ENCODE measurements around the gene IGFN1. TPM values are rescaled to one million over a fixed set of nuclear protein-coding genes. Genes with fewer than 3 reads are reported as not detected.
A peak's percentile ranks its signal among the peaks of the same experiment; 100 is the strongest.

Gene IGFN1
- total RNA-seq, 2 donors from 2014 or later: not detected

- H3K27ac Mint-ChIP-seq: peak overlapping the region; percentile 90
- peaks cover 3% of the 10 kb centered on the region for H3K36me3 Mint-ChIP-seq (ENCODE audit: low read depth)
- peaks cover 15% of the 10 kb centered on the region for H3K27me3 Mint-ChIP-seq
- DNase-seq: peak; percentile 50 to 58 (median 58)
- peaks cover 10% of the 10 kb centered on the region for H3K4me1 Mint-ChIP-seq
- H3K9me3 ChIP-seq (ENCODE audit: control insufficient read depth, low read length, poor library complexity, severe bottlenecking): no peaks in the 10 kb centered on the region
- peak; percentile 94 for ATAC-seq
- H3K4me3 Mint-ChIP-seq: peak overlapping the region; percentile 87
These were observed 20.0 kb upstream of the IGFN1 start for GRCh38 chr1:201170533-201171062.

- no peaks in the 10 kb centered on the region for H3K9me3 ChIP-seq (ENCODE audit: control insufficient read depth, low read length, poor library complexity, severe bottlenecking)
- DNase-seq (peak; percentile 14 to 31 (median 24)), ATAC-seq (peak; percentile 59)
- Mint-ChIP-seq H3K4me3 (peak overlapping the region; percentile 87), H3K27ac (peak overlapping the region; percentile 90), H3K36me3 (ENCODE audit: low read depth) (no peaks in the 10 kb centered on the region), H3K4me1 (peaks cover 10% of the 10 kb centered on the region), H3K27me3 (peaks cover 9% of the 10 kb centered on the region)
These were observed 19.3 kb upstream of the IGFN1 start for GRCh38 chr1:201171063-201172036.

- DNase-seq (no peak), ATAC-seq (no peak)
- no peaks in the 10 kb centered on the region for H3K9me3 ChIP-seq (ENCODE audit: control insufficient read depth, low read length, poor library complexity, severe bottlenecking)
- Mint-ChIP-seq H3K36me3 (ENCODE audit: low read depth) (no peaks in the 10 kb centered on the region), H3K4me3 (peak overlapping the region; percentile 87), H3K4me1 (peaks cover 10% of the 10 kb centered on the region), H3K27me3 (peaks cover 16% of the 10 kb centered on the region), H3K27ac (no peak overlapping the region)
These were observed 18.3 kb upstream of the IGFN1 start for GRCh38 chr1:201172326-201172725.

GRCh38 chr1:201172999-201173610 lies 17.5 kb upstream of the IGFN1 start:
- H3K4me3 Mint-ChIP-seq: peak overlapping the region; percentile 15
- no peaks in the 10 kb centered on the region for H3K9me3 ChIP-seq (ENCODE audit: control insufficient read depth, low read length, poor library complexity, severe bottlenecking)
- DNase-seq: no peak
- ATAC-seq: no peak
- peaks cover 10% of the 10 kb centered on the region for H3K4me1 Mint-ChIP-seq
- peaks cover 3% of the 10 kb centered on the region for H3K36me3 Mint-ChIP-seq (ENCODE audit: low read depth)
- peaks cover 16% of the 10 kb centered on the region for H3K27me3 Mint-ChIP-seq
- H3K27ac Mint-ChIP-seq: no peak overlapping the region

- DNase-seq: no peak
- H3K4me3 Mint-ChIP-seq: no peak overlapping the region
- no peak overlapping the region for H3K27ac Mint-ChIP-seq
- no peak for ATAC-seq
- H3K27me3 Mint-ChIP-seq: peaks cover 21% of the 10 kb centered on the region
- H3K9me3 ChIP-seq (ENCODE audit: control insufficient read depth, low read length, poor library complexity, severe bottlenecking): no peaks in the 10 kb centered on the region
- peaks cover 7% of the 10 kb centered on the region for H3K36me3 Mint-ChIP-seq (ENCODE audit: low read depth)
- H3K4me1 Mint-ChIP-seq: peaks cover 10% of the 10 kb centered on the region
These were observed 16.9 kb upstream of the IGFN1 start for GRCh38 chr1:201173736-201174135.

- Mint-ChIP-seq H3K4me1 (peaks cover 6% of the 10 kb centered on the region), H3K27ac (no peak overlapping the region), H3K27me3 (peaks cover 41% of the 10 kb centered on the region), H3K36me3 (ENCODE audit: low read depth) (peaks cover 10% of the 10 kb centered on the region), H3K4me3 (no peak overlapping the region)
- ATAC-seq (no peak), DNase-seq (no peak)
- H3K9me3 ChIP-seq (ENCODE audit: control insufficient read depth, low read length, poor library complexity, severe bottlenecking): no peaks in the 10 kb centered on the region
These were observed 14.7 kb upstream of the IGFN1 start for GRCh38 chr1:201175820-201176500.

GRCh38 chr1:201176940-201177339 lies 13.7 kb upstream of the IGFN1 start:
- peaks cover 51% of the 10 kb centered on the region for H3K27me3 Mint-ChIP-seq
- DNase-seq: no peak

GRCh38 chr1:201178718-201179117 lies 11.9 kb upstream of the IGFN1 start:
- H3K27me3 Mint-ChIP-seq: peaks cover 63% of the 10 kb centered on the region
- H3K27ac Mint-ChIP-seq: no peak overlapping the region
- no peaks in the 10 kb centered on the region for H3K9me3 ChIP-seq (ENCODE audit: control insufficient read depth, low read length, poor library complexity, severe bottlenecking)
- H3K4me3 Mint-ChIP-seq: no peak overlapping the region
- H3K36me3 Mint-ChIP-seq (ENCODE audit: low read depth): peaks cover 13% of the 10 kb centered on the region
- no peak for ATAC-seq
- DNase-seq: no peak
- peaks cover 4% of the 10 kb centered on the region for H3K4me1 Mint-ChIP-seq

More at GRCh38 chr1:201176940-201177339, 13.7 kb upstream of the IGFN1 start:
- Mint-ChIP-seq H3K27ac (no peak overlapping the region), H3K4me3 (no peak overlapping the region), H3K36me3 (ENCODE audit: low read depth) (peaks cover 13% of the 10 kb centered on the region), H3K4me1 (peaks cover 4% of the 10 kb centered on the region)
- ATAC-seq: no peak
- no peaks in the 10 kb centered on the region for H3K9me3 ChIP-seq (ENCODE audit: control insufficient read depth, low read length, poor library complexity, severe bottlenecking)

GRCh38 chr1:201180141-201180540 lies 10.5 kb upstream of the IGFN1 start:
- no peaks in the 10 kb centered on the region for H3K9me3 ChIP-seq (ENCODE audit: control insufficient read depth, low read length, poor library complexity, severe bottlenecking)
- ATAC-seq (no peak), DNase-seq (no peak)
- Mint-ChIP-seq H3K4me1 (peaks cover 4% of the 10 kb centered on the region), H3K4me3 (no peak overlapping the region), H3K36me3 (ENCODE audit: low read depth) (peaks cover 16% of the 10 kb centered on the region), H3K27ac (no peak overlapping the region), H3K27me3 (peaks cover 72% of the 10 kb centered on the region)

- no peaks in the 10 kb centered on the region for H3K9me3 ChIP-seq (ENCODE audit: control insufficient read depth, low read length, poor library complexity, severe bottlenecking)
- H3K27ac Mint-ChIP-seq: no peak overlapping the region
- no peak for ATAC-seq
- peaks cover 72% of the 10 kb centered on the region for H3K27me3 Mint-ChIP-seq
- no peak for DNase-seq
- H3K4me3 Mint-ChIP-seq: no peak overlapping the region
- H3K4me1 Mint-ChIP-seq: peaks cover 4% of the 10 kb centered on the region
- peaks cover 16% of the 10 kb centered on the region for H3K36me3 Mint-ChIP-seq (ENCODE audit: low read depth)
These were observed 9.7 kb upstream of the IGFN1 start for GRCh38 chr1:201180901-201181300.

GRCh38 chr1:201181323-201181722 lies 9.3 kb upstream of the IGFN1 start:
- ATAC-seq (no peak), DNase-seq (no peak)
- no peak overlapping the region for H3K4me3 Mint-ChIP-seq
- H3K9me3 ChIP-seq (ENCODE audit: control insufficient read depth, low read length, poor library complexity, severe bottlenecking): no peaks in the 10 kb centered on the region
- peaks cover 16% of the 10 kb centered on the region for H3K36me3 Mint-ChIP-seq (ENCODE audit: low read depth)
- H3K27me3 Mint-ChIP-seq: peaks cover 72% of the 10 kb centered on the region
- H3K4me1 Mint-ChIP-seq: peaks cover 4% of the 10 kb centered on the region
- H3K27ac Mint-ChIP-seq: no peak overlapping the region

GRCh38 chr1:201181726-201182125 lies 8.9 kb upstream of the IGFN1 start:
- H3K27ac Mint-ChIP-seq: no peak overlapping the region
- H3K4me3 Mint-ChIP-seq: no peak overlapping the region
- H3K9me3 ChIP-seq (ENCODE audit: control insufficient read depth, low read length, poor library complexity, severe bottlenecking): no peaks in the 10 kb centered on the region
- peaks cover 4% of the 10 kb centered on the region for H3K4me1 Mint-ChIP-seq
- peaks cover 71% of the 10 kb centered on the region for H3K27me3 Mint-ChIP-seq
- H3K36me3 Mint-ChIP-seq (ENCODE audit: low read depth): peaks cover 16% of the 10 kb centered on the region
- ATAC-seq (no peak), DNase-seq (no peak)

GRCh38 chr1:201183209-201183608 lies 7.4 kb upstream of the IGFN1 start:
- ATAC-seq (no peak), DNase-seq (no peak)
- Mint-ChIP-seq H3K27ac (peak overlapping the region; percentile 67), H3K36me3 (ENCODE audit: low read depth) (peaks cover 13% of the 10 kb centered on the region), H3K27me3 (peaks cover 65% of the 10 kb centered on the region), H3K4me3 (no peak overlapping the region), H3K4me1 (peaks cover 4% of the 10 kb centered on the region)
- H3K9me3 ChIP-seq (ENCODE audit: control insufficient read depth, low read length, poor library complexity, severe bottlenecking): no peaks in the 10 kb centered on the region
